ENCODE data around the gene TATDN2. TPM values are rescaled to one million over a fixed set of nuclear protein-coding genes. Genes with fewer than 3 reads are reported as not detected.
"Not testable (repeated sequence)": the region's sequence is repeated elsewhere in the genome, so short reads cannot be mapped to it uniquely, and the experiment has no call there.

TATDN2 gene
- total RNA-seq, 1 donor from 2014 or later, result 10.1 TPM

DNA sequence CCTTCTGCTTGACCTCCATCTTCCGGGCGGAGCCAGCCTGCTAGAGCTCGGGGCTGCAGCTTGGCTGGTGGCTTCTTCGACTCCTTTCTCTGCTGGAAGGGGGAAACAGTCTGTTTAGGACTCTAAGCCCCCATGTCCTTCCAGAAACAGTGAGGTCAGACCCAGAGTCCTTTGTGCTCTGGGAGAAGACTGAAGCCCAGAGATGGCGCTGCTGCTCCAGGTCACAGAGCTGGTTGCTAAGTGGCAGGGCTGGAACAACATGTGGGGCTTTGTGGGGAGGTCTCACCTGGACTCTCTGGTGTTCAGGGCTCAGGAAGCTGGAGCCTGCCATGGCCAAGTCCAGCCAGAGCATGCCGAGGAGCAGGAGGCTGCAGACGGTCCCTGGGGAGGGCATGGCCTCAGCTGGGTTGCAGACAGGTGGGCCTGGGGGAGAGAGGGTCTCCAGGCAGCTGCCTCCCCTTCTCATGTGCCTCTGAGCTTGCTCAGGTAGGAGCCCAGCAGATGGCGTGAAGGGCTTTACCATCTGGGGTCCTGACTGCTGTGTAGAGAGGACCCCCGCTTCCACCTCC lies 41.6 kb downstream of the TATDN2 start:
- DNase-seq (ENCODE audit: low read depth in 2 of 2), result no peak

DNA sequence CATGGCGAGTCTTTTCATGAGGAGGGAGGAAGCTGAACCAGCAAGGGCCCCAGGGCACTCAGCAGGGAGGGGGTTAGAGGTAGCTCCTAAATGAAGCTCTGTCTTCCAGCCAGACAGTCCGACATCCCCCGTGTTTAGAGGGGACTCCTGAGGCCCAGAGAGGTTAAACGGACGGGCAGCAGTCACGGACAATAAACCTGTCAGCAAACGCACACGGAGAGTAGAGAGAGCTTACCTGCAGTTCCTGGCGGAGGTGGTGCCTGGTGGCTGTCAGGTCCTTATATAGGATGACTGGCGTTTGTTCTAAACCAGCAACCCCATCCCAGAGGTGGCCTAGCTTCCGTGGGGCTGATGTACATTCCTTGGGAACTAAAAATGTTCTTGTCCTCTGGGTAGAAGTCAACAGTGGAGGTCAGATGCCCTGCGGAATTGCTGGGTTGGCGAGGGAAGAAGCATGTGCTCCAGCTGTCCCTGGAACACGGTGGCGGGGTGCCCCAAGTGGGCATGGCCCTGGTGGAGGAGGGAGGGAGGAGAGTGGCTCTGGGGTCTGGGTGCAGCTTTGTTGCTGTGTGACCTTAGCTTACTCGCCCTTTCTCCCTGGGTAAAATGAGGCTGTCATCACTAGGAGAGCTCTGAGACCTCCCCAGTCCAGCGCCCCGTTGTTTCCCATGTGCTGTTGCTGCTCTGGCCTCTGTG lies 42.4 kb downstream of the TATDN2 start:
- no peak for DNase-seq (ENCODE audit: low read depth in 2 of 2)

DNA sequence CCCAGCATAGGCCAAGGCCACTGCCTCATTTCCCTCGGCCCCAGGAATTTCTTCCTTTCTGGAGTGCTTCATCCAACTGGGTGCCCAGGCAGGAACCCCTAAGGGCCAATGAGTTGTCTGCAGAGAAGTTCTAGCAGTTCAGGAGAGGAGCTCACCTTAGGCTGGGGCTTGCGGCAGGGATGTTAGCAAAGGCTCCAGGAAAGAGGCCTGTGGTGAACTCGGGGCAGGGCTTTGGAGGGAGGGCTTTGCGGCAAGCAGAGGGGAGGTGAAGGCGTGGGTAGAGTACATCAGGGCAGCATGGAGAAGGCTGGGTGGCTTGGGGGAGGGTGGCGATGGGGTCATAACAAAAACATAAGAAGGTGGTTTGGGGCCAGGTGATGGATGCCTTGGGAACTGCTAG lies 43.4 kb downstream of the TATDN2 start:
- no peak for DNase-seq (ENCODE audit: low read depth in 2 of 2)

DNA sequence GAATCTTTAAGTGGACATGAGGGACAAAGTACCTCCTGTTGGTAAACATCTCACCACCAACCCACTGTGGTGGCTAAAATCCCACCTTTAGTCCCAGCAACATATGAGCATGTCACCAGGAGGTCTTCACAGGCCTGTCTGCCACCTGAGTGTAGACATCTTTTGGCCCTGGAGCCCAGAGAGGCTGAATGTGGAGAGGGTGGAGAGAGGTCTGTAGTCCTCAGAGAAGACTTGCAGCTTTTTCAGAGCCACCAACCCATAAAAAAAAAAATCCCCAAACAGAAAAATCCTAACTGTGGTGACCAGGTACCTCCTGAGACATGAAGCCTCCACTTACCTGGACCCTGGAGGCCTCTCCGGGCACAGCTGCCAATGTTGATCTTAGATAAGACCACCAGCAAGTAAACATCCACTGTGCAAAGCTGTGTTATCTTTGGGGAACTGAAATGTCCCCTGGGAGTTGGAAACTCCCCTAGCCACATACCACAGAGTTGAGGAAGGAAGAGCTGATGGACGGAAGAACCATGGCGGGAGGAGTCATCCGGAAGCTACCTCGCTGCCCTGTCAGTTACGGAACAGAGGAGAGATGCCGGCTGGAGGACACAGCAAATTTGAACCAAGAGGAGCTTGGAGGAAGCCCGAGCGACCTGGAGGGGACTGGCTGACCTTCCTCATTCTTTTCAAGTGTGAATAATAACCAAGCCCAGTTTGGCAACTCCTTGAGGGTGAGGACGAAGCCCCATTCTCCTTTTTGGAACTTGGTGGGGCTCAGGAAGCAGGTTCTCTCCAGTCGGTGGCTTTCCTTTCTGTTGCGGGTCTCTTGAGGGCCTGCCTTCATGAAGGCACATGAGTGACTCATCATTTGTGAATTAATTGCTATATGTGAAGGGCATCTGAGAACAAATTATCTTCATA lies 44.5 kb downstream of the TATDN2 start, which contains the start of gene GHRL:
Gene GHRL (minus strand): TSS at position 443 of the 915 bp plus-strand sequence. CDS start 2,767 bp downstream, outside the sequence.
- DNase-seq (ENCODE audit: low read depth in 2 of 2), result peak; percentile 30 to 49

DNA sequence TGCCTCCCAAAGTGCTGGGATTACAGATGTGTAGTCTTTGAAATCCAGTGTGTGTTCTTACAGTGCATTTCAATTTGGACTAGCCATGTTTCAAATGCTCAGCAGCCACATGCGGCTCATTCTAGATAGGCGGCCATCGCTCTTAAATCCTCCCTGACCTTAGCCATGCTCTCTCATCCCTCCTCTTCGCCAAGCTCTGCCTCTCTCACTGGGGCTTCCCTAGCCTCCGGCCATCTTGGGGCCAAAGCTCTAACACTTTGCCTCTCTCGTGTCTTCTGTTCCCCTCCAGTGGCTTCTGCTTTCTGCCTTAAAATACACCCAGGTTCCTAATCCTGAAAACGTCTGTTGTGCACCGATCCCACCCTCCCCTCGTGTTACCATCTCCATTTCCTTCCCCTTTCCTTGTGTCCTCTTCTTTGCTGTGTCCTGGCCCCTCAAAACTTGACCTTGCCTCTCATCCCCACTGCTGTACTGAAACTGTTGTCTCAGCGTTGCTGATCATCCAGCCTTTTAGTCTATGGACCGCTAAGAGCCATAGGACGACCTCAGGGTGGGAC lies 45.8 kb downstream of the TATDN2 start:
- no peak for DNase-seq (ENCODE audit: low read depth in 2 of 2)

DNA sequence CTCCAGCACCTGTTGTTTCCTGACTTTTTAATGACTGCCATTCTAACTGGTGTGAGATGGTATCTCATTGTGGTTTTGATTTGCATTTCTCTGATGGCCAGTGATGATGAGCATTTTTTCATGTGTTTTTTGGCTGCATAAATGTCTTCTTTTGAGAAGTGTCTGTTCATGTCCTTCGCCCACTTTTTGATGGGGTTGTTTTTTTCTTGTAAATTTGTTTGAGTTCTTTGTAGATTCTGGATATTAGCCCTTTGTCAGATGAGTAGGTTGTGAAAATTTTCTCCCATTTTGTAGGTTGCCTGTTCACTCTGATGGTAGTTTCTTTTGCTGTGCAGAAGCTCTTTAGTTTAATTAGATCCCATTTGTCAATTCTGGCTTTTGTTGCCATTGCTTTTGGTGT lies 49.8 kb downstream of the TATDN2 start:
- not testable (repeated sequence) for DNase-seq (ENCODE audit: low read depth in 2 of 2)

DNA sequence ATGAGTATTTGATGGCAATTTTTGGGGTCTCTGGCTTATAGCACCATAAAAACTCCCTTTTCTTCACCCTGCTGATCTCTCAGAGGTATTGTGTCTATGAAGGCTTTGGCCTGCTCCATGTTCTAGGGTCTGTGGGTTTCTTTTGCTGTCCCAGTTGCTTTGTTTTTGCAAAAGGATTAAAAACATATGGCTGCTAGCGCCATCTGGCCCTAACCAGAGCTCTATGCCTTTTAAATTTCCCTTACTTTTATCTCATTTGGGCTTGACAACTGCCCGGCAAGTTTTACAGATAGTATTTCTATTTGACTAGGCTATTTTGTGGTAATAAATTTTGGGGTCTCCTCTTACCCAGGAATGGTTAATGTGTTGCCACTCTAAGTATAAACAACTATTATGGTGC lies 50.9 kb downstream of the TATDN2 start:
- DNase-seq (ENCODE audit: low read depth in 2 of 2), result no peak

DNA sequence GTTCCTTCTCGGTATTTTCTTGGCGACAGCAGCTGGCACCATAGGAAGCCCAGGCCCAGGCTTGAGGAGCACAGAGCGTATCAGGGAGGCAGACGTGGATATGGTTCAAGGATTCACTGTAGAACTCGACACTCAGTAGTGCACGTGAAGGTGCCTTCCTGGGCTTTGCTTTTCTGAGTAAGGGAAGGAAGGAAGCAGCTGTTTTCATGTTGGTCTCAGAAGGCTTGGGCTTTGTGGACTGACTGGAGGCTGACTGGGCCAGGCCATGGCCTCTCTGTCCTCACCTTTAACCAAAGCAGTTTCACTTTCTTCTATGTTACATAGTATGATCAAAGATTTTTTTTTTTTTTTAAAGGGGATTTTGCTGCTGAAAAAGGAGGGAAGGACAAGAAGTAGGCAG lies 51.4 kb downstream of the TATDN2 start:
- DNase-seq (ENCODE audit: low read depth in 2 of 2), result peak in 1 of 2 donors; percentile 13

DNA sequence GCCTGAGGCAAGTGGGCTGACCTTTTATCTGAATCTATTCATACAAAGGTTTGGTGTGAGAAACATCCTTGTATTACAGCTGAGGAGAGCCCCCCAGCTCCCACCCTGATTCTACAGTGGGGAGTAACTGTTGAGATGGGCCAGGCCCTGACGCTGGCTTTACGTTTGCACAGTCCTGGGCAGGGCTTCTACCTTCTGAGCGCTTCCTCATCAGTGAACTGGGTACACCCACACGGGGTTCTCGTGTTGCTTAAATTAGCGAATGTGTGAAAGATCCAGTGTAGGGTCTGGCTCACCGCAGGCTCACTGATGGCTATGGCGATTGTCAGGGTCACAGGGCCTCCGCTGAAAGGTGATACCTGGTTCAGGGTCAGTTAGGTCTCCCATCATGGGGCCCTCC lies 51.8 kb downstream of the TATDN2 start:
- DNase-seq (ENCODE audit: low read depth in 2 of 2), result no peak

DNA sequence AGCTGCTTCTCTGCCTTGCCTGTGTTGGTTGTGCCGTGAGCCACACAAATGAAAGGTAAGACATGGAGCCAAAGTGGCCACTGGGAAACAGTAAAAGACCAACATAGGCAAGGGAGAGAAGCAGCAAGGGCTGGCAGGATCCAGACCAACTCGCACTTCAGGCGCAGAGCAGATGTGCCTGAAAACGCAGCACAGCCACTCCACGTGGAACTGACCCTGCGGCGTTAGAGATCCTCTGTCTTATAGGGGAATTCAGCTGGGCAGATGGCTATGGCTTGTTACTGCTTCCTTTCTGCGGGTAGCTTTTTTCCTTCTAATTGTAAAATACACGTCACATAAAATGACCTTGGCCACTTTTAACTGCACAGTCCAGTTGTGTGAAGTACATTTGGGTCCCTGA lies 54.8 kb downstream of the TATDN2 start:
- no peak for DNase-seq (ENCODE audit: low read depth in 2 of 2)

DNA sequence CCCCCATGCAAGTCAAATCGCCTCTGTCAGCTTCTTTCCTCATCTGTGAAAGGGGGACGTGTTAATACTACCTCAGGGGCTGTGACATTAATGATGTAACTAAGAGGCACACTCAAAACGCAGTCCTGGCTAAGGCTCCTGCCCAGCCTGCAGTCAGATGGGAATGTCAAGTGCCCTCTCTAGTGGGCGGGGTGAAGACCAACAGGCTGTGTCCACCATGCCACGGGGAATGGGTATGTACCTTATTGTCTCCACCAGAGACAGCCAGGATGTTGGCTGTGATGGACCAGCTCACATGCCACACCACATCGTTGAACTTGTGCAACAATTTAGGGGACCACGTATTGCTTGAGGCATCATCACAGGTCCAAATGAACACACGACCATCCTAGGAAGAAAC lies 55.5 kb downstream of the TATDN2 start:
- DNase-seq (ENCODE audit: low read depth in 2 of 2), result no peak

DNA sequence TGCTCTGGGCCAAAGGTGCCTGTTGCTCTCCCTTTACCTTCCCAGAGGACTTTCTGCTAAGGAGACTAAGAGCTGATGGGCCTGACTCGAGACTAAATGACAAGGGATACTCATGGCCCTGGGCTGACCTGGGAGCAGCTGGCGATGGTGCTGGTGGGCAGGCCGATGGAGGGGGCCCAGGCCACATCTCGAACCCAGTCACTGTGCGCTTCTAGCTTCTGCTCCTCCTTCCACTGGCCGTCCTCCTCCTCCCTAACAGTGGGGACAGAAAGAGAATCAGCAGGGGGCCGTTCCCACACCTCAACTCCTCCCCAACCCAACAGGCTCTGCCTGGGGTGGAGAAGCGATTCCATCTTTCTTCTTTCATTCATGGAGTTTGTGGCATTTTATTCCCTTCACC lies 56.6 kb downstream of the TATDN2 start:
- no peak for DNase-seq (ENCODE audit: low read depth in 2 of 2)

DNA sequence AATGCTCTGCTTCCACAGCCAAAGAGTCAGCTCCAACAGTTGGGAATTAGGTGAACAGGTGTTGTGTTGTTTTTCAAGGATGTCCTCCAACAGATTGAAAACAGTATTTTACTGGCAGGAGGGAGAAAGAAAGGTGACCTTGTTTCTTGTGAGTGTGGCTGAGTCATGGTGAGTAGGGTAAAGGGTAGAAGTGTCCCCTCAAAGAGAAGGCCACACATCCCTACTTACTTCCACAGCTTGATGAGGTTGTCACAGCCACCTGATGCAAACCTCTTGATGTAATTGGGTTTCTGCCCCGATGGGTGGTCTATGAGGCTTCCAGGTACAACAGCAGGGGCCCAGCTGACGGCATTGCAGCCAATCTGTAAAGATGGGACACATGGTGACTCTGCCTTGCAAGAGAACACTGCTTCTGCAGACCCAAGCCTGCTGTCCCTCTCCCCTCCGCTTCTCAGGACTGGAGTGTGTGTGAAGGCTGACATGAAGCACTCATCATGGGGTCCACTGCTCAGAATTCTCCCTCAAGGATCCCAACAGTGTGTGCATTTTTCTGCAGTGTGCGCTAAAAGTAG lies 57.2 kb downstream of the TATDN2 start:
- no peak for DNase-seq (ENCODE audit: low read depth in 2 of 2)

DNA sequence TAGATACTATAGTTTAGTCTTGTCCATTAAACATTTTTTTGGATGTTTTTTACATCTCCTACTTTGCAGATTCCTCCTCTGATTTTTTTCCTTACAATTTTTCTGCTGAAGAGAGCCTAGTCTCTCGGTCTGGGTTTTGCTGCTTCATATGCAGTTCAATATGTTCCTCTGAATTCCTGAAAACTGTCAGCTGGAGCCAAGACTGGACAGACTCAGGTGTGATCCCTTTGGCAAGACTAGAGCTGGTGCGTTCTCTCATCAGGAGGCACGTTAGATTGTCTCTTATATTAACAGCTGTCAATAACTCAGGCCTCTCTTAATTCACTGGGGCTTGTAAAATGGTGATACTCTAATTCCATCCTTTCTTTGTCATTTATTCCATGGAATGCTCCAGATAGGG lies 57.9 kb downstream of the TATDN2 start:
- DNase-seq (ENCODE audit: low read depth in 2 of 2), result no peak

DNA sequence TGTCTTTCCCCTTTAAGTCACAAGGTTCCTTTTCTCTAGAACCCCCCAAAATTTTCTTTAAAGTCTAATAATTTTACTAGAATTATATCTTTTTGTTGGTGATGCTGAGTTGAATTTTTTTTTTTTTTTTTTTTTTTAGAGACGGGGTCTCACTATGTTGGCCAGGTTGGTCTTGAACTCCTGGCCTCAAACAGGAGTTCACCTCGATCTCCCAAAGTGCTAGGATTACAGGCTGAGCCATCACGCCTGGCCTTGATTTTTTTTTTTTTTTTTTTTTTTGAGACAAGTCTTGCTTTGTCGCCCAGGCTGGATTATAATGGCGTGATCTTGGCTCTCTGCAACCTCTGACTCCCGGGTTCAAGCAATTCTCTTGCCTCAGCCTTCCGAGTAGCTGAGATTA lies 60.4 kb downstream of the TATDN2 start:
- DNase-seq (ENCODE audit: low read depth in 2 of 2), result no peak

DNA sequence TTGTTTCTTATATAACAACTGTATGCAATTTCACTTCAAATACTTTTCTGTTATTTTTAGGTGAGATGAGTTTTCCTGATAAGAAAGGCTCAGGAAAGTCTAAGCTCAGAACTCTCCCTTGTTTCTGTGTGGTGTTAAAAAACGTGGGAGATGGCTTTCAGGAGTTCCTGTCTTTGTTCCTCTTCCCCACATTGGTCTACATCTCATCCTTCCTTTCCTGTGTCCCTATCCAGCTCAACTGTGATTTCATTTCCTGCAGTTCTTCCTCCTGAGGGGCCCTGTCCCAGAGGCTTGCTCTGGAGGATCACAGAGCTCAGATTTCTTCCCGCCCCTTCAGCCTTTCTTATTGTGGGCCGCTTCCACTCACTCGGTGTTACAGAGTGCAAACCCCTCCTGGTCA lies 61.5 kb downstream of the TATDN2 start:
- DNase-seq (ENCODE audit: low read depth in 2 of 2), result peak; percentile 17 to 89

DNA sequence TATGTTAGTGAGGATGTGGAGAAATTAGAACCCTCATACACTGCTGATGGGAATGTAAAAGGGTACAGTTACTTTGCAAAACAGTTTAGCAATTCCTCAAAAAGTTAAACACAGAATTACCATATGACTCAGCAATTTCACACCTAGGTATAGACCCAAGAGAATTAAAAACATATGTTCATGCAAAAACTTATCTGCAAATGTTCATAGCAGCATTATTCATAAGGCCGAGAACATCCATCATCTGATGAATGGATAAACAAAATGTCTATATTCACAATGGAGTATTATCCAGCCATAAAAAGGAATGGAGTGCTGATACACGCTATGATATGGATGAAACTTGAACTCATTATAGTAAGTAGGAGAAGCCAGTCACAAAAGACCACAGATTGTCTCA lies 62.3 kb downstream of the TATDN2 start:
- DNase-seq (ENCODE audit: low read depth in 2 of 2), result no peak

DNA sequence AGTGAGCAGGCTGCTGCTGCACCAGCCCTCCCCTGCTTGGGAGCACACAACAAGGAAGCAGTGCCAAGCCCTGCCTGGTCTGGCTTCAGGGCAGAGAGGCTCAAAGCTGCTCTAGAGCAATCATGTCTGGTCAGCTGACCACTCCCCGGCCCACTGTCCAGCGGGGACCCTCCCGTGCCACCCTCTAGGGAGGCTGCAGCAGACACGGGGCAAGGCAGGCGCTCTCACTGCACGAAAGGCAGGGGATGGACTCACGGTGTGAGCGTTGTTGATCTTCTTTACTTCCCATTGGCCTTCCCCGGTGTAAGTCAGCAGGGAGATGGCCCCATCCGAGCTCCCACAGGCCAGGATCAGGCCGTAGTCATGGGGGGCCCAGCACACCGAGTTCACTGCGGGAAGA lies 63.5 kb downstream of the TATDN2 start:
- DNase-seq (ENCODE audit: low read depth in 2 of 2), result no peak

DNA sequence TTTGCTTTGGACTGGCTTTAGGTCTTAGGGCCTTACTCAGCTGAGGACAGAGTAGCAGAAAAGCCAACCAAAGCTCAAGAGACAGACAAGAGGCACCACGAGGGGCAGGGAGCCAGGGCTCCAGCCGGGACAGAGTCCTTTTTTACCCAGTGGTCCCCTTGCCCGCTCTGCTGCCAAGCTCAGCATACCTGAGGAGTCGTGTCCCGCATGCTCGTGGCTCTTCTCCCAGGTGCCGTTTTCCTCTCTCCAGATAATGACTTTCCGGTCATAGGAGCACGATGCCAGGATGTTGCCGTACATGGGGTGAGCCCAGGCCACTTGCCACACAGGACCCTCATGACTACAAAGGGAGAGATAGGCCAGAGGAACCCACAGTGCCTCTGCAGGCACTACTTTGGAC lies 64.1 kb downstream of the TATDN2 start:
- no peak for DNase-seq (ENCODE audit: low read depth in 2 of 2)

DNA sequence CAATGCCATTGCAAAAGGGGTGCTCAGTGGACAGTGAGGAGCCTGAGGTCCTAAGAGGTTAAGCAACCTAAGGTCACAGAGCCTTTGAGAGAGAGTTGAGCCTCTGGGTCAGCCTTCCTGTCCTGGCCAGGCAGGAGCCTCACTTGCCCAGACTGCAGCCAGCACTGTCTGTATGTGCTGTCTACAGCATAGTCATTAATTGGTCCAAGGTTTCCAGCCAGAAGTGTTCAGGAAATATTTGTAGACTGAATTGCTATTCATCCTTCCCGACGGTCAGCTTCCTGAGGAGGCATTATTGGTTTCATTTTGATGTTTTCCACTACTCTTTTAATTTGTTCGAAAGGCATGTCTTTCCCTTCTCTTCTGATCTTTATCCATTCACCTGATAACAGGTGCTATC lies 64.6 kb downstream of the TATDN2 start:
- DNase-seq (ENCODE audit: low read depth in 2 of 2), result peak; percentile 11 to 68

DNA sequence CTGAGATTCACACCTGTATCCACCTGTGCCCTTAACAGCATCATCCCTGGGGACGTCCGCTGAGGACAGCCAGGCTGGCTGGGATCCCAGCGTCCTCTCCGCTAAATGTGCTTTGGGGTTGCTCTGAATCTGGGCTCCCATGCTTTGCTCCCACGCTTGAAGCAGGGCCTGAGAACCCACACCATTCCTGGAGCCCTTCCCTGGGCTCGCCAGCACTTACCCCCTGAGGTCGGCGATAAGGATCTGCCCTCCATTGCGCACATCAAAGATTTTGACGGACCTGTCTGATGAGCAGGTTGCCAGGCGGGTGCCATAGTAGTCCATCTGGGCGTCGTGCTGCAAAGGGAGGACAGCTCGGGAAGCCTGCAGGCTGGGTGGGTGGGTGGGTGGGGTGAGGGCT lies 66.8 kb downstream of the TATDN2 start:
- no peak for DNase-seq (ENCODE audit: low read depth in 2 of 2)

Measured in dermis microvascular lymphatic vessel endothelial cell (primary cell).